HepG2 (cell line): ENCODE measurements around the gene NFE2. TPM values are rescaled to one million over a fixed set of nuclear protein-coding genes. Genes with fewer than 3 reads are reported as not detected.

Experiments
- CEBPG ChIP-seq: IDR thresholded peaks from 2 replicates; pipeline ENCODE4 v1.6.1; 2016
- DMAP1 ChIP-seq: IDR thresholded peaks from 2 replicates; pipeline ENCODE4 v1.6.1; 2016
- DRAP1 ChIP-seq: IDR thresholded peaks from 2 replicates; pipeline ENCODE4 v1.6.1; 2016; ENCODE audit warnings: missing genetic modification reagents, missing compliant biosample characterization
- FIP1L1 ChIP-seq: fragments of 200-400 bp; formaldehyde crosslinking; IDR thresholded peaks from 2 replicates; pipeline ENCODE4 v1.6.1; 2018; ENCODE audit warnings: low read depth, mild to moderate bottlenecking, low read length, moderate library complexity, borderline replicate concordance; ENCODE audit not compliant: insufficient read depth
- FOXP1 ChIP-seq, 2 experiments: fragments of 450-650 bp in 1 of 2; IDR thresholded peaks; 2 replicates each; pipeline ENCODE4 v1.6.1; 2017 to 2018; ENCODE audit warnings: antibody characterized with exemption in 1 of 2
- GATAD1 ChIP-seq: IDR thresholded peaks from 2 replicates; pipeline ENCODE4 v1.6.1; 2016; ENCODE audit warnings: missing genetic modification reagents, missing compliant biosample characterization
- GPBP1L1 ChIP-seq: sonication (generic); formaldehyde crosslinking; IDR thresholded peaks from 2 replicates; pipeline ENCODE4 v1.5.0; 2020; ENCODE audit warnings: mild to moderate bottlenecking, missing genetic modification reagents
- KLF16 ChIP-seq, 2 experiments: sonication (generic) in 1 of 2; formaldehyde crosslinking in 1 of 2; IDR thresholded peaks; 2 replicates each; pipeline versions ENCODE4 v1.6.1 to v1.8.0; 2016 to 2023; ENCODE audit warnings: missing genetic modification reagents in 2 of 2, missing compliant biosample characterization in 1 of 2
- MED1 ChIP-seq: sonication (generic); formaldehyde crosslinking; IDR thresholded peaks from 2 replicates; pipeline ENCODE4 v1.4.0; 2020; ENCODE audit warnings: missing genetic modification reagents
- MLX ChIP-seq: IDR thresholded peaks from 2 replicates; pipeline ENCODE4 v1.6.1; 2016
- NFE2L2 ChIP-seq: fragments of 150-350 bp; IDR thresholded peaks from 2 replicates; pipeline ENCODE4 v1.6.1; 2014; ENCODE audit warnings: low read length
- RXRB ChIP-seq: IDR thresholded peaks from 2 replicates; pipeline ENCODE4 v1.6.1; 2016; ENCODE audit warnings: borderline replicate concordance, missing genetic modification reagents, missing compliant biosample characterization
- SRSF1 ChIP-seq: fragments of 200-400 bp; formaldehyde crosslinking; optimal IDR thresholded peaks from 2 replicates; pipeline ENCODE3; 2017; ENCODE audit warnings: mild to moderate bottlenecking, low read depth, low read length, moderate library complexity
- TEAD3 ChIP-seq: optimal IDR thresholded peaks from 2 replicates; pipeline ENCODE3; 2016; ENCODE audit warnings: borderline replicate concordance
- ZBTB21 ChIP-seq: sonication (generic); formaldehyde crosslinking; IDR thresholded peaks from 2 replicates; pipeline ENCODE4 v1.4.0; 2020; ENCODE audit warnings: missing genetic modification reagents
- ZNF335 ChIP-seq: sonication (generic); formaldehyde crosslinking; IDR thresholded peaks from 2 replicates; pipeline ENCODE4 v1.4.0; 2020; ENCODE audit warnings: missing genetic modification reagents
- ZNF451 ChIP-seq: sonication (generic); formaldehyde crosslinking; IDR thresholded peaks from 2 replicates; pipeline ENCODE4 v1.5.0; 2020; ENCODE audit warnings: mild to moderate bottlenecking, missing genetic modification reagents
- ZNF614 ChIP-seq: IDR thresholded peaks from 2 replicates; pipeline ENCODE4 v1.6.1; 2018; ENCODE audit warnings: missing biosample characterization, missing genetic modification reagents, inconsistent platforms, borderline replicate concordance
- ZNF761 ChIP-seq: sonication (generic); formaldehyde crosslinking; conservative IDR thresholded peaks from 2 replicates; pipeline ENCODE4 v1.4.0; 2020; ENCODE audit warnings: mild to moderate bottlenecking, missing genetic modification reagents
- ZNF800 ChIP-seq: sonication (generic); formaldehyde crosslinking; IDR thresholded peaks from 2 replicates; pipeline ENCODE4 v1.4.0; 2020; ENCODE audit warnings: missing genetic modification reagents
- polyA plus RNA-seq, 8 experiments: library from polyadenylated mRNA; depleted of rRNA in 3 of 8; stranded (reverse) in 7 of 8; unstranded in 1 of 8; fragments of >200 nt; fragmentation: Illumina TruSeq in 4 of 8; extraction: Trizol in 4 of 8; gene quantifications; 2 replicates each; pipeline versions ENCODE4 v1.2.1 to v1.2.3, GENCODE V29; 2011 to 2016; ENCODE audit warnings: low read depth in 4 of 8, missing spikeins in 1 of 8, mixed read lengths in 1 of 8; ENCODE audit not compliant: insufficient read depth in 1 of 8
- total RNA-seq, 5 experiments: library from RNA; depleted of rRNA; stranded (reverse); fragments of >200 nt; fragmentation: Illumina TruSeq; extraction: Trizol; gene quantifications; 2 replicates each; pipeline ENCODE4 v1.2.3, GENCODE V29; 2016; ENCODE audit warnings: low read depth in 1 of 5
- TF ChIP-seq, protein P1 (sequence below): IDR thresholded peaks from 2 replicates; pipeline ENCODE4 v1.6.1; 2016; ENCODE audit warnings: missing compliant biosample characterization, missing genetic modification reagents, borderline replicate concordance

NFE2 gene
- total and polyA plus RNA-seq, 2 of the 13 experiments (the other 11 are each of a cell fraction or from before 2014, with no cell fraction given), result 4.5 to 7.8 TPM

DNA sequence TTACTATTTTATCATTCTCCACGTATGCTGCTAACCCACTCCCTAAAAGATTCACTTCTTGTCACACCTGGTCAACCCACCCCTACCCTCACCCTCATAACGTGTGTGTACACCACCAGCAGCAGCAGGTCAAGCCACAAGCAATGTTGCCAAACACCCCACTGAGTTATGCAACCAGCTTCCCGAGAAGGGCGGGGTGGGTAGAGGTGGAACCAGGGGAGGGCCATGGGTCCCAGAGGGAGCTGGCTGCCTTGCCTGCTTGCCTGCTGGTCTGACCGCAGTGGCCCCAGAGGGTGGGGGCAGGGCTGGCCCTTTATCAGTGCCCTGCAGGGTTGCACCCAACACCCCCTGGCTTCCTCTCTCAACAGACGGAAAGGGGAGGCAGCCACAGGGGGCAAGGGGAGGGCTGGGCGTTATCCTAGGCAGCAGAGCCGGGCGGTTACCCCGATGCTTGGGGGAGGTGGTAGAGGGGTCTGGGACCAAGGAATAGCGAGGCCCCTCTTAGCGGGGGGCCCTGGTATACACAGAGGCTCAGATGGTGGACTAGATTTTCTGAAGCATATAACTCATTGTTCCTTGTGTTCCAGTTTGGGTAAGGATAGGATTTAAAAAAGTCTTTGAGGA, 3.5 kb upstream of the NFE2 start (continued):
- peak; percentile 71; the same call in 1 of the 2 replicates for TF ChIP-seq ZNF614
- no peak for TF ChIP-seq FOXP1 (IDR thresholded peaks at IDR 0.05)
- TF ChIP-seq FOXP1 (CRISPR knock-in tag; IDR thresholded peaks at IDR 0.05), result peak; percentile 54
- no peak for TF ChIP-seq ZNF761
- 0 out of 2 replicates have a peak, but pooled peaks have one; percentile 23 for TF ChIP-seq DRAP1 (CRISPR knock-in tag)
- TF ChIP-seq ZBTB21 (CRISPR knock-in tag), result no peak
- TF ChIP-seq FIP1L1, result 0 out of 2 replicates have a peak, but pooled peaks have one; percentile 44
- TF ChIP-seq SRSF1, result peak; percentile 72
- TF ChIP-seq TEAD3 (CRISPR knock-in tag), result peak; percentile 60
- TF ChIP-seq NFE2L2, result no peak
- TF ChIP-seq, protein P1, sequence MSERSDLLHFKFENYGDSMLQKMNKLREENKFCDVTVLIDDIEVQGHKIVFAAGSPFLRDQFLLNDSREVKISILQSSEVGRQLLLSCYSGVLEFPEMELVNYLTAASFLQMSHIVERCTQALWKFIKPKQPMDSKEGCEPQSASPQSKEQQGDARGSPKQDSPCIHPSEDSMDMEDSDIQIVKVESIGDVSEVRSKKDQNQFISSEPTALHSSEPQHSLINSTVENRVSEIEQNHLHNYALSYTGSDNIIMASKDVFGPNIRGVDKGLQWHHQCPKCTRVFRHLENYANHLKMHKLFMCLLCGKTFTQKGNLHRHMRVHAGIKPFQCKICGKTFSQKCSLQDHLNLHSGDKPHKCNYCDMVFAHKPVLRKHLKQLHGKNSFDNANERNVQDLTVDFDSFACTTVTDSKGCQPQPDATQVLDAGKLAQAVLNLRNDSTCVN, result 0 out of 2 replicates have a peak, but pooled peaks have one; percentile 61
- peak; percentile 69 for TF ChIP-seq DMAP1 (CRISPR knock-in tag)
- peak; percentile 82 for TF ChIP-seq RXRB (CRISPR knock-in tag)
- peak; percentile 39; the same call in 1 of the 2 replicates for TF ChIP-seq GATAD1 (CRISPR knock-in tag)
- no peak for TF ChIP-seq GPBP1L1 (CRISPR knock-in tag)
- TF ChIP-seq ZNF800 (CRISPR knock-in tag), result no peak
- TF ChIP-seq ZNF451 (CRISPR knock-in tag), result no peak
- no peak for TF ChIP-seq MLX (CRISPR knock-in tag)
- TF ChIP-seq KLF16 (CRISPR knock-in tag; IDR thresholded peaks at IDR 0.05), result peak in 1 of 2 experiments; percentile 58; a peak in 2 of 4 replicates
- peak; percentile 86 for TF ChIP-seq ZNF335 (CRISPR knock-in tag)
- TF ChIP-seq MED1, result peak; percentile 43; the same call in 1 of the 2 replicates
- peak; percentile 99 for TF ChIP-seq CEBPG
